DMS79 treated with DMSO at 0.1 percent for 48 hours (cell line): Measurements from ENCODE around the gene RPL7A.
"Not testable (repeated sequence)": the region's sequence is repeated elsewhere in the genome, so short reads cannot be mapped to it uniquely, and the experiment has no call there.

Experiments used
- DNase-seq: peaks from one replicate; lab custom pipeline; 2025; lab: John Stamatoyannopoulos, UW

Gene RPL7A

GRCh38 chr9:133327834-133328484 is 20.1 kb upstream of the RPL7A start:
- DNase-seq, result no peak

GRCh38 chr9:133329306-133330156 is 18.5 kb upstream of the RPL7A start:
- not testable (repeated sequence) for DNase-seq

- DNase-seq, result no peak
Observed at GRCh38 chr9:133331221-133331620, 16.8 kb upstream of the RPL7A start.

- no peak for DNase-seq
Observed at GRCh38 chr9:133331641-133332380, 16.2 kb upstream of the RPL7A start.

GRCh38 chr9:133332381-133332730 is 15.7 kb upstream of the RPL7A start:
- DNase-seq, result no peak

GRCh38 chr9:133333011-133333410 is 15.0 kb upstream of the RPL7A start:
- no peak for DNase-seq

GRCh38 chr9:133333566-133333965 is 14.5 kb upstream of the RPL7A start:
- DNase-seq, result no peak

GRCh38 chr9:133334161-133334560 is 13.9 kb upstream of the RPL7A start:
- no peak for DNase-seq

- DNase-seq, result not testable (repeated sequence)
Observed at GRCh38 chr9:133334888-133335287, 13.1 kb upstream of the RPL7A start.

- peak; percentile 86 for DNase-seq
Observed at GRCh38 chr9:133335924-133336811, 11.8 kb upstream of the RPL7A start, which contains the start of gene SURF6. SURF6 (minus strand) TSS chr9:133336188; CDS start chr9:133336132, 56 bp downstream.

GRCh38 chr9:133339641-133340040 is 8.4 kb upstream of the RPL7A start:
- DNase-seq, result no peak

- DNase-seq, result no peak
Observed at GRCh38 chr9:133340256-133340655, 7.8 kb upstream of the RPL7A start.

- no peak for DNase-seq
Observed at GRCh38 chr9:133340916-133341315, 7.1 kb upstream of the RPL7A start.

GRCh38 chr9:133341369-133342068 is 6.5 kb upstream of the RPL7A start:
- no peak for DNase-seq

- no peak for DNase-seq
Observed at GRCh38 chr9:133342069-133342406, 6.0 kb upstream of the RPL7A start.

GRCh38 chr9:133342570-133342969 is 5.4 kb upstream of the RPL7A start:
- no peak for DNase-seq

- no peak for DNase-seq
Observed at GRCh38 chr9:133344071-133344470, 3.9 kb upstream of the RPL7A start.

- no peak for DNase-seq
Observed at GRCh38 chr9:133344979-133345378, 3.0 kb upstream of the RPL7A start.

- no peak for DNase-seq
Observed at GRCh38 chr9:133345596-133345995, 2.4 kb upstream of the RPL7A start.

- DNase-seq, result no peak
Observed at GRCh38 chr9:133346021-133346785, 1.8 kb upstream of the RPL7A start.
